ENCODE results near the gene SMC5. TPM values are rescaled to one million over a fixed set of nuclear protein-coding genes. Genes with fewer than 3 reads are reported as not detected.

Gene SMC5
- total RNA-seq, 1 donor from 2014 or later, result 27.4 TPM

DNA sequence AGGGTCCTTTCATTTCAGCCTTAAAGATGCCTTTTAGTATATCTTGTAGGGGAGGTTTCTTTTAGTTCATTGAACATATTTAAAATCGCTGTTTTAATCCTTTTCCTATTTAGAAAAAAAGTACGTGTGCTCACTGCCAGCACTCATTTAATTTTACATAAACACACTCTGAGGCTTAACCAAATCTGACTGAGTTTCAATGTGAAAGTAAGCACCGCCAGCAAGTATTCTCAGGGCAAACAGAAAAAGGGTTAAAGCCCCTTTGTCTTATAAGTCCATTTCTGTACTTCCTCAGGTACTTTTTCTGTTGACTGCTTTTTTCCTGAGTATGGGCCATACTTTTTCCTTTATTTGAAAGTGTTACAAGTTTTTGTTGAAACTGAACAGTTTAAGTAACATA, 31.8 kb downstream of the SMC5 start:
- H3K4me1 Mint-ChIP-seq (ENCODE audit: low read depth, unreplicated experiment), result no peaks in the 10 kb centered on the region
- Histone ChIP-seq H3K4me3 (ENCODE audit: insufficient read depth, low read depth, low read length) (no peak overlapping the region), H4K20me1 (ENCODE audit: insufficient read depth, low read length) (peaks cover 25% of the 10 kb centered on the region), H3K9ac (ENCODE audit: low read length) (no peak overlapping the region), H3K79me2 (ENCODE audit: insufficient read depth, low read length) (peaks cover 72% of the 10 kb centered on the region), H3K4me2 (ENCODE audit: low read length) (no peak overlapping the region), H3K36me3 (ENCODE audit: insufficient read depth, low read length) (peaks cover 31% of the 10 kb centered on the region), H3K27me3 (ENCODE audit: insufficient read depth, low read length) (no peaks in the 10 kb centered on the region), H3K9me3 (ENCODE audit: insufficient read depth, low read depth, low read length) (no peaks in the 10 kb centered on the region), H2AFZ (ENCODE audit: low read depth, low read length) (no peak overlapping the region), H3K27ac (ENCODE audit: low read depth, low read length) (no peak overlapping the region), H3K4me1 (ENCODE audit: insufficient read depth, low read length) (no peaks in the 10 kb centered on the region)
- no peaks in the 10 kb centered on the region for H3K9me3 Mint-ChIP-seq (ENCODE audit: unreplicated experiment)
- H3K36me3 Mint-ChIP-seq (ENCODE audit: low read depth, unreplicated experiment), result peaks cover 14% of the 10 kb centered on the region
- no peak overlapping the region for H3K4me3 Mint-ChIP-seq (ENCODE audit: unreplicated experiment)
- H3K27ac Mint-ChIP-seq (ENCODE audit: unreplicated experiment), result no peak overlapping the region
- DNase-seq (ENCODE audit: low read depth) (no peak), FAIRE-seq (no peak)
- TF ChIP-seq, protein P1, sequence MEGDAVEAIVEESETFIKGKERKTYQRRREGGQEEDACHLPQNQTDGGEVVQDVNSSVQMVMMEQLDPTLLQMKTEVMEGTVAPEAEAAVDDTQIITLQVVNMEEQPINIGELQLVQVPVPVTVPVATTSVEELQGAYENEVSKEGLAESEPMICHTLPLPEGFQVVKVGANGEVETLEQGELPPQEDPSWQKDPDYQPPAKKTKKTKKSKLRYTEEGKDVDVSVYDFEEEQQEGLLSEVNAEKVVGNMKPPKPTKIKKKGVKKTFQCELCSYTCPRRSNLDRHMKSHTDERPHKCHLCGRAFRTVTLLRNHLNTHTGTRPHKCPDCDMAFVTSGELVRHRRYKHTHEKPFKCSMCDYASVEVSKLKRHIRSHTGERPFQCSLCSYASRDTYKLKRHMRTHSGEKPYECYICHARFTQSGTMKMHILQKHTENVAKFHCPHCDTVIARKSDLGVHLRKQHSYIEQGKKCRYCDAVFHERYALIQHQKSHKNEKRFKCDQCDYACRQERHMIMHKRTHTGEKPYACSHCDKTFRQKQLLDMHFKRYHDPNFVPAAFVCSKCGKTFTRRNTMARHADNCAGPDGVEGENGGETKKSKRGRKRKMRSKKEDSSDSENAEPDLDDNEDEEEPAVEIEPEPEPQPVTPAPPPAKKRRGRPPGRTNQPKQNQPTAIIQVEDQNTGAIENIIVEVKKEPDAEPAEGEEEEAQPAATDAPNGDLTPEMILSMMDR (IDR thresholded peaks at IDR 0.05; ENCODE audit: insufficient read depth, low read depth, low read length), result no peak
- no peak for TF ChIP-seq EZH2 (IDR thresholded peaks at IDR 0.05; ENCODE audit: insufficient read depth, low read length)
- no peaks in the 10 kb centered on the region for H3K27me3 Mint-ChIP-seq (ENCODE audit: low read depth, unreplicated experiment)

DNA sequence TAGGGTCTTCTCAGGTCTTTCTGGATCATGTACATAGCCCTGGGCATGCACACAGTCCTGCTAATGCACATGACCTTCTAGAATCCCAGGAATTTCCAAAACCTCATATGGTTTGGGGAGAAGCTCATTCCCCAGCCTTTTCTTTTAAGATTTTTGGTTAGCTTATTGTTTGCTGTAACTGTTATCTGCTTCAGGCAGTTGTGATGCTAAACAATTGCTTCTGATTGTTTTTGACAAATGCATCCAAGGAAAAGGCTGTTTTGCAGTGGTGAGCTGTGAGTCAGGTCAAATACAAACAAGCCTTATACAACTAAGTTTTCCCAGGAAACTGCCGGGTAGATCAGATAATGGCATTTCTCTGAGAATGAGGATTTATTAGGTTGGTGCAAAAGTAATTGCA, 32.7 kb downstream of the SMC5 start:
- Histone ChIP-seq H3K79me2 (ENCODE audit: insufficient read depth, low read length) (peaks cover 70% of the 10 kb centered on the region), H4K20me1 (ENCODE audit: insufficient read depth, low read length) (peaks cover 25% of the 10 kb centered on the region), H3K4me3 (ENCODE audit: insufficient read depth, low read depth, low read length) (no peak overlapping the region)

DNA sequence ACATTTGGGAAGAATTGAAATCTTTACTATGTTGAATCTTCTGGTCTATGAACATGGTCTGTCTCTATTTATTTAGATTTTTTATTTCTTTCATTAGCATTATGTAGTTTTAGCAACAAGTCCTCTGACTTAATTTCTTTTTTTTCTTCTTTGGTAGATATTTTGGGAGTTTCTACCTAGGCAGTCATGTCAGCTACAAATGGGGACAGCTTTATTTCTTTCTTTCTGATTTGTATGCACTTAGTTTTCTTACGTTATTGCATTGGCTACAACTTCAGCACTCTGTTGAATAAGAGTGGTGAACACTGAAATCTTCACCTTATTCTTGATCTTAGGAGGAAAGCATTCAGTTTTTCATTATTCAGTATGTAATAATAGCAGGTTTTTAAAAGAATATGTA, 33.5 kb downstream of the SMC5 start:
- peaks cover 74% of the 10 kb centered on the region for H3K79me2 ChIP-seq (ENCODE audit: insufficient read depth, low read length)
- H2AFZ ChIP-seq (ENCODE audit: low read depth, low read length), result no peak overlapping the region
- H3K4me3 ChIP-seq (ENCODE audit: insufficient read depth, low read depth, low read length), result no peak overlapping the region
- Mint-ChIP-seq H3K4me3 (ENCODE audit: unreplicated experiment) (no peak overlapping the region), H3K36me3 (ENCODE audit: low read depth, unreplicated experiment) (peaks cover 13% of the 10 kb centered on the region), H3K4me1 (ENCODE audit: low read depth, unreplicated experiment) (no peaks in the 10 kb centered on the region), H3K9me3 (ENCODE audit: unreplicated experiment) (no peaks in the 10 kb centered on the region), H3K27me3 (ENCODE audit: low read depth, unreplicated experiment) (no peaks in the 10 kb centered on the region), H3K27ac (ENCODE audit: unreplicated experiment) (no peak overlapping the region)
- DNase-seq (ENCODE audit: low read depth) (no peak), FAIRE-seq (no peak)
- no peaks in the 10 kb centered on the region for H3K9me3 ChIP-seq (ENCODE audit: insufficient read depth, low read depth, low read length)
- no peak overlapping the region for H3K27ac ChIP-seq (ENCODE audit: low read depth, low read length)
- no peak overlapping the region for H3K9ac ChIP-seq (ENCODE audit: low read length)
- no peaks in the 10 kb centered on the region for H3K27me3 ChIP-seq (ENCODE audit: insufficient read depth, low read length)
- H4K20me1 ChIP-seq (ENCODE audit: insufficient read depth, low read length), result peaks cover 24% of the 10 kb centered on the region
- H3K4me2 ChIP-seq (ENCODE audit: low read length), result no peak overlapping the region
- peaks cover 27% of the 10 kb centered on the region for H3K36me3 ChIP-seq (ENCODE audit: insufficient read depth, low read length)
- TF ChIP-seq, protein P1 (IDR thresholded peaks at IDR 0.05; ENCODE audit: insufficient read depth, low read depth, low read length), result no peak
- no peaks in the 10 kb centered on the region for H3K4me1 ChIP-seq (ENCODE audit: insufficient read depth, low read length)

More for the DNA sequence above, 32.7 kb downstream of the SMC5 start:
- no peak overlapping the region for H3K27ac Mint-ChIP-seq (ENCODE audit: unreplicated experiment)
- no peaks in the 10 kb centered on the region for H3K9me3 Mint-ChIP-seq (ENCODE audit: unreplicated experiment)
- H3K27me3 Mint-ChIP-seq (ENCODE audit: low read depth, unreplicated experiment), result no peaks in the 10 kb centered on the region
- Histone ChIP-seq H3K27ac (ENCODE audit: low read depth, low read length) (no peak overlapping the region), H3K27me3 (ENCODE audit: insufficient read depth, low read length) (no peaks in the 10 kb centered on the region), H2AFZ (ENCODE audit: low read depth, low read length) (no peak overlapping the region), H3K4me2 (ENCODE audit: low read length) (no peak overlapping the region), H3K4me1 (ENCODE audit: insufficient read depth, low read length) (no peaks in the 10 kb centered on the region), H3K36me3 (ENCODE audit: insufficient read depth, low read length) (peaks cover 27% of the 10 kb centered on the region), H3K9ac (ENCODE audit: low read length) (no peak overlapping the region), H3K9me3 (ENCODE audit: insufficient read depth, low read depth, low read length) (no peaks in the 10 kb centered on the region)
- DNase-seq (ENCODE audit: low read depth) (peak; percentile 15), FAIRE-seq (no peak)
- TF ChIP-seq EZH2 (IDR thresholded peaks at IDR 0.05; ENCODE audit: insufficient read depth, low read length), result no peak
- TF ChIP-seq, protein P1 (IDR thresholded peaks at IDR 0.05; ENCODE audit: insufficient read depth, low read depth, low read length), result no peak
- H3K4me3 Mint-ChIP-seq (ENCODE audit: unreplicated experiment), result no peak overlapping the region
- no peaks in the 10 kb centered on the region for H3K4me1 Mint-ChIP-seq (ENCODE audit: low read depth, unreplicated experiment)
- peaks cover 16% of the 10 kb centered on the region for H3K36me3 Mint-ChIP-seq (ENCODE audit: low read depth, unreplicated experiment)
